Cardiac fibroblast (primary cell): ENCODE measurements around the gene CCDC137.

ENCODE experiments used
- DNase-seq, 2 donors: peaks; one replicate each; pipeline versions ENCODE4 v3.0.0 to v3.0.0-alpha.2; 2010; ENCODE audit warnings: low read depth in 2 of 2
- H3K4me3 ChIP-seq, 2 donors: replicated peaks in 1 of 2; 1 replicate in 1 of 2; 2 replicates in 1 of 2; pipeline ENCODE4 v1.5.1; 2011; ENCODE audit warnings: low read depth in 2 of 2, low read length in 2 of 2, mild to moderate bottlenecking in 2 of 2, moderate library complexity in 1 of 2
- CTCF ChIP-seq: IDR thresholded peaks from one replicate; pipeline ENCODE4 v1.5.1; 2011; ENCODE audit warnings: low read depth, mild to moderate bottlenecking, low read length, inconsistent platforms

Gene CCDC137

GRCh38 chr17:81712468-81713003 is 46.0 kb downstream of the CCDC137 start:
- H3K4me3 ChIP-seq = peak overlapping the region; percentile 43 to 66
- DNase-seq = peak in 1 of 2 donors; percentile 28
- no peak for TF ChIP-seq CTCF

DNA sequence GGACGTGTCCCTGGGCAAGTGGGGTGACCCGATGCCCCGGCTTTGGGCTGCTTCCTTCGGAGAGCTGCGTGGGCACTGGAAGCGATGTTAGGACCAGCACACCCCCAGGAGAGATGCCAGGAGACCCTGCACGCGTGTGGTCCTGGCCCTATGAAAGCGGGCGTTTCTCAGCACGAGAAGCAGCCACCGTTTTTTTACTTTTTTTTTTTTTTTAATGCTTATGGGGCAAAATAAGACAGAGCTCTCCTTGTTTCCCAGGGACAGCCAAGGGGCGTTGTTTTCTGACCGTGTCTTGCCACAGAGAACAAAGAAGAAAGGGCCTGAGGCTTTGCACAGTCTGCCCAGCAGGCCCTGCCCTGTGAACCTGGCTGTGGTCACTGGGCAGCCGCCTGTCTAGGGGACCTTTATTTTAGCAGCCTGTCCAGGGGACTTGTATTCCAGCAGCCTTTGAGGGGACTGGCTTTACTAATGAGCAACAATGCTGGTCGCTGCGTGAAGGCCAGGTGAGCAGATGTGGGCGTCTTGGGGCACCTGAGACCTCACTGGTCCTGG is 46.5 kb downstream of the CCDC137 start:
- H3K4me3 ChIP-seq = peak overlapping the region; percentile 43 to 66
- no peak for TF ChIP-seq CTCF
- no peak for DNase-seq

- TF ChIP-seq CTCF = no peak
- no peak for DNase-seq
- H3K4me3 ChIP-seq = no peak overlapping the region
Measured at GRCh38 chr17:81713556-81714411, 47.2 kb downstream of the CCDC137 start.

DNA sequence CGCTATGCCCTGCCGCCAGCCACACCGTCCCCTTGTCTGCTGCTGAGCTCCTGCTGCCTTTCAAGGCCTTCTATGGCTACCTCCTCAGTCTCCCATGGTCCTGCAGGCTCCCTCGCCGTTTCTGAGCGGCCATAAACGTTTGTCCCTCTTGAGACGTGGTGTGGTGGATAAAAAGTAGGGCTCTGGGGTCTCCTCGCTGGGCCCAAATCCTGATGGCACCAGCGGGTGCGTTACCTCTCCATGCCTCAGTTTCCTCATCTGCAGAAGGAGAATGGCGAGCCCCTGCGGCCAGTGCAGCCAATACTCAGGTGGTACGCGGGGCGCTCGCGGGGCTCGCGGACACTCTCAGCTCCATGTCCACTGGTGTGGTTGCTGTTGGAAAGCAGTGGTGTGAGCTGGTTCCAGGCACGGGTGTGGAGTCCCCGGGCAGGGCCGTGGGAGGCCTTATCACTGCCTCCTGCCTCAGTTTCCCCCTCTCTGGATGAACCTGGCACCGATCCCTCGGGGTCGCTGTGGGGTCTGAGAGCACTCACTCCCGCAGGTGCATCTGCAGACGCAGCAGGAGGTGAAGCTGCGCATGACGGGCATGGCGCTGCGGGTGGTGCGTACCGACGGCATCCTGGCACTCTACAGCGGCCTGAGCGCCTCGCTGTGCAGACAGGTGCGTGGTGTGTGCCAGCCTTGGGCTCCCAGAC is 48.0 kb downstream of the CCDC137 start:
- no peak overlapping the region for H3K4me3 ChIP-seq
- DNase-seq = no peak
- TF ChIP-seq CTCF = no peak

GRCh38 chr17:81715107-81715871 is 48.8 kb downstream of the CCDC137 start:
- no peak for DNase-seq
- TF ChIP-seq CTCF = no peak
- H3K4me3 ChIP-seq = no peak overlapping the region
